Measurements from ENCODE around the gene CFAP65. TPM values are rescaled to one million over a fixed set of nuclear protein-coding genes. Genes with fewer than 3 reads are reported as not detected.

CFAP65 gene
- total RNA-seq, 4 donors from 2014 or later: under 0.01 to 1.3 (median 0.78) TPM; not detected in 1

DNA sequence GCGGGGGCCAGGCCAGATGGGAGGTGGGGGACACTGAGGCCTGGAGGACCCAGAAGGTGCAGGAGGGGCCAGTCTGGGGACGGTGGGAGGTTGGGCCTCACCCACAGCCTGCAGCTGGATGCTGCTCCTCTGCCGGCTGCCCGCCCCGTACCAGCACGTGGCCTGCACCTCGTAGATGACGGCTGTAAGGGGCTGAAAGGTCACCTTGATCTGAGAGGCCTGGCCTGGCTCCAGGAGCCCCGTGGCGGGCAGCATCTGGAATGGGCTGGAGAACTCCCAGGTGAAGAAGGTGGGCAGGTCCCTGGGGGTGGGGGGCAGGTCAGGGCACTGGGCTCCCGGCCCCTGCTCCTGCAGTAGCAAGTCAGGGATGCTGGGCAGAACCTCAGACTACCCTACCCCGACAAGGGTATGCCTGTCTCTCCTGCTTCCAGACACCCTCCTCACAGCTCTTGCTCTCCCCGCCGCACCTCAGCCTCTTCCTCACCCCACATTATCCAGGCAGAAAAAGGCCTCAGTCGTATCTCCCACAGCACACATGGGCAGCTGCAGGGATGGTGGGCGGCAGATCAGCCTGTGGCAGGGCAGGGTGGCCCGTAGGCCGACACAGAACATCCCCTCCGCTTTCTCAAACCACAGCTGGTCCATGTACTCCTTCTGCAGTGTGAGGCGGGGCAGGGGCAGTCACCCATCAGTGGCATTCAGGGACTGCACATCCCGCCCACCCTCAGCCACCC is 10.1 kb downstream of the CFAP65 start:
- WGBS, 2 donors: 81 to 93% methylated on average over 12 to 21 of the region's 21 CpGs
- intact Hi-C loops (cut with DNase I): no loop called here

GRCh38 chr2:219030177-219030940 is 11.0 kb downstream of the CFAP65 start:
- no peaks in the 10 kb centered on the region for H3K27me3 ChIP-seq
- H3K4me3 ChIP-seq (replicated peaks in 1 of 3): no peak overlapping the region
- no peak overlapping the region for H3K27ac ChIP-seq
- no peaks in the 10 kb centered on the region for H3K36me3 ChIP-seq
- no peak for DNase-seq
- no peaks in the 10 kb centered on the region for H3K9me3 ChIP-seq
- WGBS, 2 donors: 86 to 94% methylated on average over 3 to 13 of the region's 16 CpGs
- no peaks in the 10 kb centered on the region for H3K4me1 ChIP-seq
- TF ChIP-seq CTCF (IDR thresholded peaks at IDR 0.05) (no peak), POLR2A (IDR thresholded peaks at IDR 0.05) (no peak)
- intact Hi-C loops (cut with DNase I): no loop called here

More for the DNA sequence above, 10.1 kb downstream of the CFAP65 start:
- DNase-seq: no peak
- no peak overlapping the region for H3K4me3 ChIP-seq (replicated peaks in 1 of 3)
- TF ChIP-seq CTCF (IDR thresholded peaks at IDR 0.05) (no peak), POLR2A (IDR thresholded peaks at IDR 0.05) (no peak)
- no peaks in the 10 kb centered on the region for H3K9me3 ChIP-seq
- H3K27ac ChIP-seq: no peak overlapping the region
- no peaks in the 10 kb centered on the region for H3K36me3 ChIP-seq
- no peaks in the 10 kb centered on the region for H3K27me3 ChIP-seq
- no peaks in the 10 kb centered on the region for H3K4me1 ChIP-seq

DNA sequence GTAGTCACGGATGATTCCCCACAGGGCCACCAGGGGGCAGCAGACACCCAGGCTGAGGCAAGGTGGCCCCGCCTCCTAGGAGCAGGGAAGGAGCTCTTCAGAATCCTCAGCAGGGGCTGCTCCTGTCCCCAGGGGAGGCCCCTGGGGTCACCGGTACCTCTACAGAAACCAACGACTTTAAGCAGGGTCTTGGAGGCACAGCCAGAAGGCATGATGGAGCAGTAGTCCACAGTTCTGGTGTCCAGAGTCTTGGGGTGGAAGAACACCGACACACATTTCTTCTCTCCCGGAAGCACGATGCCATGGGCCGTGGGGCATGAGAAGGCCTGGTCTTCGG is 11.5 kb downstream of the CFAP65 start:
- Histone ChIP-seq H3K9me3 (no peaks in the 10 kb centered on the region), H3K27me3 (no peaks in the 10 kb centered on the region), H3K27ac (no peak overlapping the region), H3K36me3 (no peaks in the 10 kb centered on the region), H3K4me3 (replicated peaks in 1 of 3) (no peak overlapping the region), H3K4me1 (no peaks in the 10 kb centered on the region)
- peak; percentile 77 to 85 for DNase-seq
- intact Hi-C loops (cut with DNase I): no loop called here
- TF ChIP-seq POLR2A (IDR thresholded peaks at IDR 0.05): no peak
- TF ChIP-seq CTCF (IDR thresholded peaks at IDR 0.05): peak; percentile 77 to 96 (median 87)
- WGBS, 2 donors: 52 to 53% methylated on average over 7 of the region's 9 CpGs

DNA sequence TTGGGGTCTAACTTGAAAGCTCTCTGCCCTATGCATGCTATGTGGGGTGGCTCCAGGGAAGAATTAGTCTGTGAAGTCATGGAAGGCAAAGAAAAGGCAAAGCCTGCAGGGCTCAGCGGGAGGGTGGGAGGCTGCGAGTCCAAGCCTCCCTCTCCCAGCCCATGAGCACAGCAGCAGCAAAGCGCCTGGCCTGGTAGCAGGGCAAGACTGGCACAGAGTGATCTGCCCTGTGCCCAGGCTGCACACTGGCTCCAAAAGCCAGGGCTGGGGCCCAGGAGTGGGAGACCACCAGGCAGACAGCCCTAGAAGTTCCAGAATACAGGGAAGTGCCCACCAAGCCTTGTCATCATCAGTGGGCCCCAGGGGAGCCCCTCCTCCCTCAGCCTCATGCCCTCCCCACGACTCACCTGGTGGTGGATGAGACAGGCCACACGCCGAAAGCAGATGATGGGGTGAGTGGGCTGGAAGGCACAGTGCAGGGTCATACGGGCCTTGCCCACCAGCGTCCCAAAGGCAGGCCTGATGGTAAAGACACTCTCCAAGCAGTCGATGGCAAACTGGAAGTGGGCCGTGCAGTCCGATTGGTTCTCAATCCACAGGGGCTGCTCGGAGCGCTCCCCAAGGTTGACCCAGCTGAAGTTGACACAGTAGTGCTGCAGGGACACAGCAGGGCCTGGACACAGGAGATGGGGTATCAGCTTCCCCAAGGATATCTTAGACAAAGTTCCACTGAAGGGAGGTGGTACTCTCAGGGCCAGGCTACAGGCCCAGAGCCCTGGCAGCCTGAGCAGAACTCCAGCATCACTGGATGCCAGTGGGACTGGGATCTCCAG is 12.1 kb downstream of the CFAP65 start:
- no peak for TF ChIP-seq POLR2A (IDR thresholded peaks at IDR 0.05)
- intact Hi-C loops (cut with DNase I): no loop called here
- Histone ChIP-seq H3K9me3 (no peaks in the 10 kb centered on the region), H3K4me1 (no peaks in the 10 kb centered on the region), H3K27me3 (no peaks in the 10 kb centered on the region), H3K36me3 (no peaks in the 10 kb centered on the region), H3K4me3 (replicated peaks in 1 of 3) (no peak overlapping the region), H3K27ac (no peak overlapping the region)
- DNase-seq: no peak
- WGBS, 2 donors: 70 to 87% methylated on average over 9 of the region's 13 CpGs

DNA sequence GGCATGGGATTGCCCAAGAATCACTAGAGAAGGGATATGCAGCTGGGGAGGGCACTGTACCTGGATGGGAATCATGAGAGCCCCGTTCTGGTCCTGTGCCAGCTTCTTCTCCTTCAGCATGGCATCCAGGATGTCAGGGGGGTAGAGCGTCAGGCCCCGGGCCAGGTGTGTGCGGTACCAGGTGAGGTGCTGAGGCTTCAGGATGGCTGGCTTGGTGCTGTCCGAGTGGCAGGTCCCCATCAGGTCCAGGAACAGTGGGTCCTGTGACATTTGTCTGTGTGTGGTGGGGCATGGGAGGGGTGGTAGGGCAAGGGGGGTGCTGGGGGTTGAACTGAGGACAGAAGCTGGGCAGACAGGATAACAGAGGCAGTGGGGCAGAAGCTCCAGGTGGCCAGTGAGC is 13.2 kb downstream of the CFAP65 start:
- no peak overlapping the region for H3K27ac ChIP-seq
- TF ChIP-seq CTCF (IDR thresholded peaks at IDR 0.05) (no peak), POLR2A (IDR thresholded peaks at IDR 0.05) (no peak)
- no peak for DNase-seq
- no peak overlapping the region for H3K4me3 ChIP-seq (replicated peaks in 1 of 3)
- H3K9me3 ChIP-seq: no peaks in the 10 kb centered on the region
- 78 to 88% methylated on average over 4 to 5 of the region's 5 CpGs for WGBS, 2 donors
- intact Hi-C loops (cut with DNase I): no loop called here
- no peaks in the 10 kb centered on the region for H3K36me3 ChIP-seq
- no peaks in the 10 kb centered on the region for H3K4me1 ChIP-seq
- no peaks in the 10 kb centered on the region for H3K27me3 ChIP-seq
